SK-N-SH (cell line): Measurements from ENCODE around the gene OCEL1. TPM values are rescaled to one million over a fixed set of nuclear protein-coding genes. Genes with fewer than 3 reads are reported as not detected.

Experiments
- CTCF ChIA-PET: fragments of 300-600, 350-600 bp; formaldehyde crosslinking; extraction: SDS; loops from one replicate; lab custom pipeline; 2021; lab: Yijun Ruan, JAX
- POLR2A ChIA-PET: fragments of 350-600 bp; sonication (Branson Sonifier 250); formaldehyde crosslinking; extraction: SDS; loops from one replicate; lab custom pipeline; 2020; ENCODE audit warnings: antibody characterized with exemption, inconsistent platforms; lab: Yijun Ruan, JAX
- DNase-seq: peaks from one replicate; pipeline ENCODE4 v3.0.0; 2012
- H2AFZ ChIP-seq: fragments of 200-600 bp; sonication (generic); 2 replicates; pipeline ENCODE4 v1.8.1; 2016; ENCODE audit warnings: antibody characterized with exemption, mild to moderate bottlenecking, low read depth
- H3F3A ChIP-seq: fragments of 200-600 bp; sonication (generic); replicated peaks from 2 replicates; pipeline ENCODE3; 2016; ENCODE audit warnings: antibody characterized with exemption, mild to moderate bottlenecking; ENCODE audit not compliant: insufficient read depth
- H3K27ac ChIP-seq, 2 experiments: fragments of 200-500 bp in 1 of 2; fragments of 200-600 bp in 1 of 2; sonication (Bioruptor generic) in 1 of 2; sonication (generic), shearing (Covaris generic) in 1 of 2; 2 replicates each; pipeline versions ENCODE4 v1.5.1 to v1.6.1; 2014 to 2016; ENCODE audit warnings: low read depth in 2 of 2, inconsistent platforms in 1 of 2, low read length in 1 of 2, mild to moderate bottlenecking in 1 of 2, mixed read lengths in 1 of 2
- H3K27me3 ChIP-seq: fragments of 200-600 bp; sonication (generic), shearing (Covaris generic); 2 replicates; pipeline ENCODE4 v1.6.1; 2016; ENCODE audit warnings: mixed run types; ENCODE audit not compliant: insufficient read depth
- H3K36me3 ChIP-seq, 2 experiments: fragments of 200-500 bp in 1 of 2; fragments of 200-600 bp in 1 of 2; sonication (Bioruptor generic) in 1 of 2; sonication (generic) in 1 of 2; replicated peaks in 1 of 2; 2 replicates each; pipeline versions ENCODE3 to v1.5.1; 2014 to 2016; ENCODE audit warnings: low read length in 1 of 2, mild to moderate bottlenecking in 1 of 2; ENCODE audit not compliant: insufficient read depth in 2 of 2, control insufficient read depth in 1 of 2
- H3K4me1 ChIP-seq, 2 experiments: fragments of 200-500 bp in 1 of 2; fragments of 200-600 bp in 1 of 2; sonication (Bioruptor generic) in 1 of 2; sonication (generic), shearing (Covaris generic) in 1 of 2; 2 replicates each; pipeline versions ENCODE4 v1.5.1 to v1.6.1; 2014 to 2016; ENCODE audit warnings: low read depth in 1 of 2, low read length in 1 of 2, mixed run types in 1 of 2; ENCODE audit not compliant: insufficient read depth in 2 of 2, control insufficient read depth in 1 of 2
- H3K4me2 ChIP-seq: fragments of 200-600 bp; sonication (generic), shearing (Covaris generic); 2 replicates; pipeline ENCODE4 v1.6.1; 2017; ENCODE audit warnings: mixed run types
- H3K4me3 ChIP-seq, 2 experiments: fragments of 200-500 bp in 1 of 2; fragments of 200-600 bp in 1 of 2; sonication (Bioruptor generic) in 1 of 2; sonication (generic), shearing (Covaris generic) in 1 of 2; 2 replicates each; pipeline versions ENCODE4 v1.5.1 to v1.8.1; 2014 to 2016; ENCODE audit warnings: low read depth in 2 of 2, inconsistent platforms in 1 of 2, low read length in 1 of 2, mild to moderate bottlenecking in 1 of 2, mixed read lengths in 1 of 2, moderate library complexity in 1 of 2
- H3K79me2 ChIP-seq: fragments of 200-600 bp; sonication (generic); 2 replicates; pipeline ENCODE4 v1.8.1; 2017; ENCODE audit warnings: mild to moderate bottlenecking; ENCODE audit not compliant: insufficient read depth
- H3K9ac ChIP-seq: fragments of 200-600 bp; sonication (generic); 2 replicates; pipeline ENCODE4 v1.6.1; 2017; ENCODE audit warnings: mixed run types
- H3K9me2 ChIP-seq: fragments of 200-600 bp; sonication (generic); 2 replicates; pipeline ENCODE4 v1.6.1; 2017; ENCODE audit warnings: mixed run types
- H3K9me3 ChIP-seq: fragments of 200-600 bp; sonication (generic); 2 replicates; pipeline ENCODE4 v1.6.1; 2017; ENCODE audit warnings: mixed run types, mild to moderate bottlenecking, moderate library complexity
- H4K20me1 ChIP-seq: fragments of 200-600 bp; sonication (generic); 2 replicates; pipeline ENCODE4 v1.6.1; 2017; ENCODE audit warnings: mild to moderate bottlenecking, mixed run types; ENCODE audit not compliant: insufficient read depth
- CHD2 ChIP-seq: fragments of 150-350 bp; IDR thresholded peaks from 2 replicates; pipeline ENCODE4 v1.6.1; 2018; ENCODE audit warnings: low read length; ENCODE audit not compliant: partially characterized antibody
- ELF1 ChIP-seq: IDR thresholded peaks from 2 replicates; pipeline ENCODE4 v1.4.0; 2012
- EP300 ChIP-seq, 2 experiments: IDR thresholded peaks; 2 replicates each; pipeline versions ENCODE4 v1.4.0 to v1.6.1; 2012; ENCODE audit warnings: borderline replicate concordance in 1 of 2, low read depth in 1 of 2, low read length in 1 of 2
- FOSL2 ChIP-seq: IDR thresholded peaks from 2 replicates; pipeline ENCODE4 v1.4.0; 2012; ENCODE audit warnings: low read depth, mild to moderate bottlenecking, moderate library complexity, borderline replicate concordance
- GATA2 ChIP-seq: sonication (generic); formaldehyde crosslinking; IDR thresholded peaks from 2 replicates; pipeline ENCODE4 v1.5.0; 2020; ENCODE audit warnings: mild to moderate bottlenecking, missing genetic modification reagents
- JUND ChIP-seq: IDR thresholded peaks from 2 replicates; pipeline ENCODE4 v1.4.0; 2012
- NFIC ChIP-seq: IDR thresholded peaks from 2 replicates; pipeline ENCODE4 v1.4.0; 2012; ENCODE audit warnings: borderline replicate concordance
- NRF1 ChIP-seq: IDR thresholded peaks from 2 replicates; pipeline ENCODE4 v1.6.1; 2012; ENCODE audit warnings: low read depth, mild to moderate bottlenecking, low read length
- POLR2AphosphoS5 ChIP-seq: IDR thresholded peaks from 2 replicates; pipeline ENCODE4 v1.6.1; 2012; ENCODE audit warnings: low read depth, low read length
- RAD21 ChIP-seq: IDR thresholded peaks from 2 replicates; pipeline ENCODE4 v1.6.1; 2012; ENCODE audit warnings: mild to moderate bottlenecking, low read length
- RCOR1 ChIP-seq: fragments of 150-350 bp; IDR thresholded peaks from 2 replicates; pipeline ENCODE4 v1.6.1; 2017; ENCODE audit warnings: antibody characterized with exemption, low read length
- RFX5 ChIP-seq: IDR thresholded peaks from 2 replicates; pipeline ENCODE4 v1.6.1; 2012; ENCODE audit warnings: mild to moderate bottlenecking, improper control_type of control experiment, low read length
- SIN3A ChIP-seq: IDR thresholded peaks from 2 replicates; pipeline ENCODE4 v1.6.1; 2012; ENCODE audit warnings: low read depth, mild to moderate bottlenecking, low read length, moderate library complexity, borderline replicate concordance
- TCF12 ChIP-seq: IDR thresholded peaks from 2 replicates; pipeline ENCODE4 v1.4.0; 2012
- YY1 ChIP-seq: IDR thresholded peaks from 2 replicates; pipeline ENCODE4 v1.4.0; 2012; ENCODE audit warnings: low read depth, mild to moderate bottlenecking
- WGBS: methylation state at CpG from one replicate; pipeline ENCODE4 v1.1.6; 2017; ENCODE audit warnings: low lambda C conversion rate; 5-methylcytosine and 5-hydroxymethylcytosine counted together
- polyA plus RNA-seq, 3 experiments: library from polyadenylated mRNA; depleted of rRNA; stranded (reverse); fragments of >200 nt; gene quantifications; 2 replicates each; pipeline ENCODE4 v1.2.3, GENCODE V29; 2012
- TF ChIP-seq, protein P1 (sequence below): IDR thresholded peaks from 2 replicates; pipeline ENCODE4; 2012
- TF ChIP-seq, protein P2 (sequence below): IDR thresholded peaks from 2 replicates; pipeline ENCODE4 v1.4.0; 2012; ENCODE audit warnings: low read depth, borderline replicate concordance

Gene OCEL1
- polyA plus RNA-seq, 1 of the 3 experiments (the other 2 are of a cell fraction): 9.8 TPM

DNA sequence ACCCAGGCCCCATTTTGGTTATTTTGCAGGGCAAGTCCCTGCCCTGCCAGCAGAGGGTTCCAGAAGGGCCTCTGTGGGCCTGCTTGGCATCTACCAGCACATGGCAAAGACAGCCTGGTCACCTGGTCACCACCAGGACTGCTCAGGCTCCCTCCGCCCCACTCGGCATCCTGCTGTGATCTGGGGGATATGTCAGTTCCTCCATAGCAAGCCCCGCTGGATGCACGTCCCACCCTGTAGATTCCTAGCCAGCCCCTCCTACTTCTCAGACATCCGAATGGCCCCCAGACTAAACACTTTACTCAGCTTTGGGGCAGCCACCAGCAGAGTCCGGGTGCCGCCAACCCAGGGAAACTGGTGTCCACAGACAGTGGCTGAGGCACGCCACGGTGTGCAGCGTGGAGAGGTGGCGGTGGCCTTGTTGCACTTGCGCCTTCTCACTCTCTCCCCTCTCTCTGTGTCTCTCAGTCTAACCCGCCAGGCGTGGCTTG lies 42.7 kb upstream of the OCEL1 start:
- 96% methylated on average over 10 of the region's 14 CpGs for WGBS
- Histone ChIP-seq H3K79me2 (no peaks in the 10 kb centered on the region), H3K27ac (no peak overlapping the region), H3K9me3 (no peaks in the 10 kb centered on the region), H3K36me3 (peaks cover 24 to 37% of the 10 kb centered on the region in 2 experiments), H3K4me3 (no peak overlapping the region), H3K9ac (no peak overlapping the region), H3K27me3 (no peaks in the 10 kb centered on the region), H3K9me2 (no peaks in the 10 kb centered on the region), H3F3A (no peaks in the 10 kb centered on the region), H3K4me2 (no peak overlapping the region), H4K20me1 (no peaks in the 10 kb centered on the region), H2AFZ (no peak overlapping the region), H3K4me1 (no peaks in the 10 kb centered on the region)
- CTCF ChIA-PET: no interaction called here
- no peak for DNase-seq
- TF ChIP-seq TCF12 (no peak), GATA2 (no peak), SIN3A (no peak), POLR2AphosphoS5 (no peak), ELF1 (no peak), YY1 (no peak), NRF1 (no peak), EP300 (IDR thresholded peaks at IDR 0.05; ENCODE audit: borderline replicate concordance in 1 of 2, low read depth in 1 of 2, low read length in 1 of 2) (no peak), JUND (no peak), RCOR1 (no peak), RFX5 (no peak), CHD2 (no peak), RAD21 (no peak), FOSL2 (no peak), NFIC (no peak)
- TF ChIP-seq, protein P1, sequence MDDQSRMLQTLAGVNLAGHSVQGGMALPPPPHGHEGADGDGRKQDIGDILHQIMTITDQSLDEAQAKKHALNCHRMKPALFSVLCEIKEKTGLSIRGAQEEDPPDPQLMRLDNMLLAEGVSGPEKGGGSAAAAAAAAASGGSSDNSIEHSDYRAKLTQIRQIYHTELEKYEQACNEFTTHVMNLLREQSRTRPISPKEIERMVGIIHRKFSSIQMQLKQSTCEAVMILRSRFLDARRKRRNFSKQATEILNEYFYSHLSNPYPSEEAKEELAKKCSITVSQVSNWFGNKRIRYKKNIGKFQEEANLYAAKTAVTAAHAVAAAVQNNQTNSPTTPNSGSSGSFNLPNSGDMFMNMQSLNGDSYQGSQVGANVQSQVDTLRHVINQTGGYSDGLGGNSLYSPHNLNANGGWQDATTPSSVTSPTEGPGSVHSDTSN: no peak
- TF ChIP-seq, protein P2, sequence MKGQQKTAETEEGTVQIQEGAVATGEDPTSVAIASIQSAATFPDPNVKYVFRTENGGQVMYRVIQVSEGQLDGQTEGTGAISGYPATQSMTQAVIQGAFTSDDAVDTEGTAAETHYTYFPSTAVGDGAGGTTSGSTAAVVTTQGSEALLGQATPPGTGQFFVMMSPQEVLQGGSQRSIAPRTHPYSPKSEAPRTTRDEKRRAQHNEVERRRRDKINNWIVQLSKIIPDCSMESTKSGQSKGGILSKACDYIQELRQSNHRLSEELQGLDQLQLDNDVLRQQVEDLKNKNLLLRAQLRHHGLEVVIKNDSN: no peak
- POLR2A ChIA-PET: no interaction called here

DNA sequence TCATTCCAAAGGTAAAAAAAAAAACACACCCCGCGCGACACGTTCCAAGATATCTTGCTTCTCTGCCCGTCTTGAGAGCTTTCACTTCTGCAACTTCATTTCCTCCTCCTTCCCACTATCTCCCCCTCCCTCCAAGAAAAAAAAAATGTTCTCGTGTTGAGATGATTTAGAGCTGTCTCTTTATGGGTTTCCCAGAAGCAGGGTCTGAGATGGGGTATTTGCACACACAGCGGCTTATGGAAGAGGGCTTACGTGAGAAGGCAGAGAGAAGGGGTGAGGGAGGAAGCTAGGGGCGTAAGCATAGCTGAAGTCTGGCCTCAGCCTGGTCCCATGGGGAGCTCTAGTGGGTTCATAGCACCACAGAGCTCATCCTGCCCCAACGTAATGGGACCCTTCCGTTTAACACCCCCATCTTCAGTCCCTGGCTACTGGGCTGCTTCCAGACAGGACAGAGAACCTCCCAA lies 42.1 kb upstream of the OCEL1 start:
- Histone ChIP-seq H3K4me3 (no peak overlapping the region), H4K20me1 (no peaks in the 10 kb centered on the region), H3K9ac (no peak overlapping the region), H3K27me3 (no peaks in the 10 kb centered on the region), H2AFZ (no peak overlapping the region), H3K79me2 (no peaks in the 10 kb centered on the region), H3K27ac (no peak overlapping the region), H3F3A (no peaks in the 10 kb centered on the region), H3K36me3 (peaks cover 24 to 42% of the 10 kb centered on the region in 2 experiments), H3K9me2 (no peaks in the 10 kb centered on the region), H3K9me3 (no peaks in the 10 kb centered on the region), H3K4me1 (no peaks in the 10 kb centered on the region), H3K4me2 (no peak overlapping the region)
- TF ChIP-seq, protein P2: no peak
- CTCF ChIA-PET: interaction anchor here (0.9 kb wide), 1 partner anchor 98 kb away, joined by 3 read pairs; no protein-coding TSS in a partner anchor
- DNase-seq: no peak
- POLR2A ChIA-PET: no interaction called here
- WGBS: 99% methylated on average over 11 of the region's 11 CpGs
